Measurements from ENCODE around the gene PPFIA2.
A peak's percentile ranks its signal among the peaks of the same experiment; 100 is the strongest.

The PPFIA2 gene

GRCh38 chr12:81417056-81417455 is 342.1 kb downstream of the PPFIA2 start:
- no peak for DNase-seq

- DNase-seq: no peak
Observed at GRCh38 chr12:81416571-81416970, 342.6 kb downstream of the PPFIA2 start.

- no peak for DNase-seq
Observed at GRCh38 chr12:81414441-81414840, 344.7 kb downstream of the PPFIA2 start.

- no peak for DNase-seq
Observed at GRCh38 chr12:81412940-81413339, 346.2 kb downstream of the PPFIA2 start.

GRCh38 chr12:81403348-81403747 is 355.8 kb downstream of the PPFIA2 start:
- no peak for DNase-seq

- DNase-seq: no peak
Observed at GRCh38 chr12:81401241-81401640, 357.9 kb downstream of the PPFIA2 start.

GRCh38 chr12:81400024-81400423 is 359.1 kb downstream of the PPFIA2 start:
- DNase-seq: no peak

GRCh38 chr12:81395431-81395830 is 363.7 kb downstream of the PPFIA2 start:
- no peak for DNase-seq

GRCh38 chr12:81389550-81390099 is 369.5 kb downstream of the PPFIA2 start:
- DNase-seq: no peak

- no peak for DNase-seq
Observed at GRCh38 chr12:81386101-81386500, 373.0 kb downstream of the PPFIA2 start.

GRCh38 chr12:81381951-81382350 is 377.2 kb downstream of the PPFIA2 start:
- no peak for DNase-seq

GRCh38 chr12:81378601-81379285 is 380.4 kb downstream of the PPFIA2 start:
- no peak for DNase-seq

- peak; percentile 79 for DNase-seq
Observed at GRCh38 chr12:81377771-81378170, 381.4 kb downstream of the PPFIA2 start.

GRCh38 chr12:81375969-81376368 is 383.2 kb downstream of the PPFIA2 start:
- no peak for DNase-seq

- DNase-seq: no peak
Observed at GRCh38 chr12:81370456-81370855, 388.7 kb downstream of the PPFIA2 start.

GRCh38 chr12:81369175-81369574 is 390.0 kb downstream of the PPFIA2 start:
- DNase-seq: no peak

- peak; percentile 5 for DNase-seq
Observed at GRCh38 chr12:81365284-81365683, 393.9 kb downstream of the PPFIA2 start.

- DNase-seq: no peak
Observed at GRCh38 chr12:81360916-81361315, 398.2 kb downstream of the PPFIA2 start.

GRCh38 chr12:81359736-81360135 is 399.4 kb downstream of the PPFIA2 start:
- no peak for DNase-seq

GRCh38 chr12:81354327-81354932 is 404.7 kb downstream of the PPFIA2 start:
- no peak for DNase-seq

GRCh38 chr12:81350309-81350708 is 408.8 kb downstream of the PPFIA2 start:
- no peak for DNase-seq

- DNase-seq: no peak
Observed at GRCh38 chr12:81347404-81347803, 411.7 kb downstream of the PPFIA2 start.

GRCh38 chr12:81340910-81341309 is 418.2 kb downstream of the PPFIA2 start:
- no peak for DNase-seq

- no peak for DNase-seq
Observed at GRCh38 chr12:81339071-81339470, 420.1 kb downstream of the PPFIA2 start.

- no peak for DNase-seq
Observed at GRCh38 chr12:81337886-81338285, 421.3 kb downstream of the PPFIA2 start.
